Breast epithelium (tissue), 3 donors: Measurements from ENCODE around the gene AGPAT2.

Source experiments
- POLR2A ChIP-seq: fragments of 450-650 bp; IDR thresholded peaks from one replicate; pipeline ENCODE4 v1.6.1; 2016; ENCODE audit warnings: antibody characterized with exemption, mild to moderate bottlenecking, moderate library complexity
- POLR2AphosphoS5 ChIP-seq, 3 donors: sonication (generic); formaldehyde crosslinking; IDR thresholded peaks; one replicate each; pipeline ENCODE4 v1.6.1; 2017; ENCODE audit warnings: antibody characterized with exemption in 3 of 3
- TF ChIP-seq, protein P1 (sequence below), 3 donors: fragments of 450-650 bp; IDR thresholded peaks; one replicate each; pipeline ENCODE4 v1.5.1; 2016 to 2017; ENCODE audit warnings: antibody characterized with exemption in 3 of 3, mild to moderate bottlenecking in 3 of 3, moderate library complexity in 3 of 3

DNA sequence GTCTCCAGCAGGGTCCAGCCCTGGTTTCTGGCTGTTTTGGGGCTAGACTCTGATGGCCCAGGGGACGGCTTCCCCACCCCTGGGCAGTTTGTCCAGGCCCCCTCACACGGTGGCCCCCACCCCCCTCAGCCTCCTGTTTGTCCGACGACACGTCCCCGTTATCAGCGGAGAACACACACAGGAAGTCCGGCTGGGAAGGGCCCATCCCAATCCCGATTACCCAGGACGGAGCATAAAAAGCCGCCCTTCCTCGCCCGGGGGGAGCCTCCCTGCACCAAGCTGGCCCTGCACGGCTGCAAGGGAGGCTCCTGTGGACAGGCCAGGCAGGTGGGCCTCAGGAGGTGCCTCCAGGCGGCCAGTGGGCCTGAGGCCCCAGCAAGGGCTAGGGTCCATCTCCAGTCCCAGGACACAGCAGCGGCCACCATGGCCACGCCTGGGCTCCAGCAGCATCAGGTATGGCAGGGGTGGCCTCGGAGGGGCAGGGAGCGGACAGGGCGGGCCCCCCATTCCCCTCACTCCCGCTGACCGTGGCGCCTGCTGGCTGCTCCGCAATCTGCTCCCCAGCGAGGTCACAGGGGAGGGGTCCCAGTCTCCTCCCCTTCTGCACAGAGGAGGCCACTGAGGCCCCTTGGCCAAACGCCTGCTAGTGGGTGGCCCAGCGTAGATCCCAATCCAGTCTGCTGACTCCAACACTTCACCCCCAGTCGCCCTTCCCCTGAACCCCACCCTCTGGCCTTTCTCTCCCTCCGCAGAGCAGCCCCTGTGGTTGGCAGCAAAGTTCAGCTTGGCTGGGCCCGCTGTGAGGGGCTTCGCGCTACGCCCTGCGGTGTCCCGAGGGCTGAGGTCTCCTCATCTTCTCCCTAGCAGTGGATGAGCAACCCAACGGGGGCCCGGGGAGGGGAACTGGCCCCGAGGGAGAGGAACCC lies 24.3 kb downstream of the AGPAT2 start, which contains the start of gene EGFL7:
- TF ChIP-seq POLR2AphosphoS5 (IDR thresholded peaks at IDR 0.05) (peak; percentile 17 to 85 (median 72)), POLR2A (no peak)
- TF ChIP-seq, protein P1, sequence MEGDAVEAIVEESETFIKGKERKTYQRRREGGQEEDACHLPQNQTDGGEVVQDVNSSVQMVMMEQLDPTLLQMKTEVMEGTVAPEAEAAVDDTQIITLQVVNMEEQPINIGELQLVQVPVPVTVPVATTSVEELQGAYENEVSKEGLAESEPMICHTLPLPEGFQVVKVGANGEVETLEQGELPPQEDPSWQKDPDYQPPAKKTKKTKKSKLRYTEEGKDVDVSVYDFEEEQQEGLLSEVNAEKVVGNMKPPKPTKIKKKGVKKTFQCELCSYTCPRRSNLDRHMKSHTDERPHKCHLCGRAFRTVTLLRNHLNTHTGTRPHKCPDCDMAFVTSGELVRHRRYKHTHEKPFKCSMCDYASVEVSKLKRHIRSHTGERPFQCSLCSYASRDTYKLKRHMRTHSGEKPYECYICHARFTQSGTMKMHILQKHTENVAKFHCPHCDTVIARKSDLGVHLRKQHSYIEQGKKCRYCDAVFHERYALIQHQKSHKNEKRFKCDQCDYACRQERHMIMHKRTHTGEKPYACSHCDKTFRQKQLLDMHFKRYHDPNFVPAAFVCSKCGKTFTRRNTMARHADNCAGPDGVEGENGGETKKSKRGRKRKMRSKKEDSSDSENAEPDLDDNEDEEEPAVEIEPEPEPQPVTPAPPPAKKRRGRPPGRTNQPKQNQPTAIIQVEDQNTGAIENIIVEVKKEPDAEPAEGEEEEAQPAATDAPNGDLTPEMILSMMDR (IDR thresholded peaks at IDR 0.05), result no peak
